Measurements from ENCODE around the gene ARHGAP15.

ARHGAP15 gene

GRCh38 chr2:143345887-143346787 lies 216.9 kb downstream of the ARHGAP15 start:
- Histone ChIP-seq H3K27me3 (ENCODE audit: control insufficient read depth, insufficient read depth, low read length) (no peaks in the 10 kb centered on the region), H3K27ac (ENCODE audit: low read depth, low read length) (no peak overlapping the region), H3K9me3 (ENCODE audit: control insufficient read depth, insufficient read depth, low read length) (no peaks in the 10 kb centered on the region), H3K4me1 (ENCODE audit: control insufficient read depth, insufficient read depth, low read length) (peaks cover 45% of the 10 kb centered on the region), H3K9ac (ENCODE audit: low read depth, low read length) (no peak overlapping the region), H3K4me3 (ENCODE audit: low read depth, low read length) (no peak overlapping the region), H3K36me3 (ENCODE audit: control insufficient read depth, insufficient read depth, low read length) (no peaks in the 10 kb centered on the region)

- H3K9ac ChIP-seq (ENCODE audit: low read depth, low read length) = no peak overlapping the region
- peaks cover 45% of the 10 kb centered on the region for H3K4me1 ChIP-seq (ENCODE audit: control insufficient read depth, insufficient read depth, low read length)
- no peaks in the 10 kb centered on the region for H3K27me3 ChIP-seq (ENCODE audit: control insufficient read depth, insufficient read depth, low read length)
- no peak overlapping the region for H3K4me3 ChIP-seq (ENCODE audit: low read depth, low read length)
- H3K36me3 ChIP-seq (ENCODE audit: control insufficient read depth, insufficient read depth, low read length) = no peaks in the 10 kb centered on the region
- no peak overlapping the region for H3K27ac ChIP-seq (ENCODE audit: low read depth, low read length)
- H3K9me3 ChIP-seq (ENCODE audit: control insufficient read depth, insufficient read depth, low read length) = no peaks in the 10 kb centered on the region
Observed at GRCh38 chr2:143347271-143347695, 218.1 kb downstream of the ARHGAP15 start.

DNA sequence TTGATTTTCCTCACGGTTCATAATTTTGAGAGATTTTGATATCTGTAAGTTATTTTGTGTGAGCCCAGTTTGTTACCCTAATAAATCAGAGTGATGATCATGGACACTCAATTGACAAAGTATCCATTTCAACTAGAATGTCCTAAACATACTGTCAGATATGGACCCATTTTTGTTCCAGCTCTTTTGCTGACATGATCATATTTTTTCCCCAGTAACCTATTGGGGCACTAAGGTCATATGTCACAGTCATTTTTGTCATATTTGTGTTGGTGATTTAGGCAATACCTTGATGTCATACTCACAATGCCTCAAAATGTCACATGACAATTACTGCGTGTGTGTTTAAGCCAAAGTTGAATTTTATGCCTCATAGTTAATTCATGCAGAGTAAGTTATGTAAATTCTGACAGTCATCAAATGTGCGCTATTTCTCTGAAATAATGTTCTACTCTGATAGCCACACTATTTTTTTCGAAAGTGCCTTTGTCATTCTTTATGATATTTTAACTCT lies 218.7 kb downstream of the ARHGAP15 start:
- H3K27me3 ChIP-seq (ENCODE audit: control insufficient read depth, insufficient read depth, low read length) = no peaks in the 10 kb centered on the region
- H3K4me1 ChIP-seq (ENCODE audit: control insufficient read depth, insufficient read depth, low read length) = peaks cover 44% of the 10 kb centered on the region
- H3K27ac ChIP-seq (ENCODE audit: low read depth, low read length) = no peak overlapping the region
- H3K9ac ChIP-seq (ENCODE audit: low read depth, low read length) = no peak overlapping the region
- no peaks in the 10 kb centered on the region for H3K9me3 ChIP-seq (ENCODE audit: control insufficient read depth, insufficient read depth, low read length)
- no peak overlapping the region for H3K4me3 ChIP-seq (ENCODE audit: low read depth, low read length)
- H3K36me3 ChIP-seq (ENCODE audit: control insufficient read depth, insufficient read depth, low read length) = no peaks in the 10 kb centered on the region

DNA sequence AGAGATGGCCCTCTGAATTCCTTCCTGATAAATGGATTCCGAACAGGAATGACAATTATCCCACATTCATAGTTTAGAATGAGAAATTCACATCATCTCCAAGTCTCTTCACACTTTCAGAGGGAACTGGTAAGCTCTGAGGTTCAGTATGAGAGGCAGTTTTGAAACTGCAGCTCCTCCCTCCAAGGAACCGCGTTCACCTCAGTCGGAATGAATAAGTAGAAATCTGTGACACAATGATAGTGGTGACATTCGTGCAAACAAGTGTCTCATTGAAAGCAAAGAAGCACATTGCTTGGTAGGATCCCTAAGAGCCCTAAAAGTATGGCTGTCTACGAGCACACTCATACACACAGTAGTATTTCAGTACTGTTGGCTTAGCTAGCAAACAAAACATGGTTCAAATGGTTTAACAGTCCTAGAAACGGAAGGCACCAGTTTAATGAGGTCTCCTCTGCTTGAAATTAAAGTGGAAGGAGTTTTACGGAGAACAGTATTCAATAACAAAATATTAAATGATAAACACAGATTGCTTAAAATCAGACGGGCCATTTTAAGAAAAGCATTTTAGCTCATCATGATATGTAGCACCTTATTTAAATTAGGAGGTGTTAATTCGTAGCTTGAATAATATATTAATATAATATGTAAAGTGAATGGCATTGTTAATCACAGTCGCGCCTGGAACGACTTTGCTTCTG lies 225.0 kb downstream of the ARHGAP15 start:
- Histone ChIP-seq H3K27me3 (ENCODE audit: control insufficient read depth, insufficient read depth, low read length) (no peaks in the 10 kb centered on the region), H3K4me3 (ENCODE audit: low read depth, low read length) (no peak overlapping the region), H3K9ac (ENCODE audit: low read depth, low read length) (no peak overlapping the region), H3K36me3 (ENCODE audit: control insufficient read depth, insufficient read depth, low read length) (no peaks in the 10 kb centered on the region), H3K27ac (ENCODE audit: low read depth, low read length) (no peak overlapping the region), H3K9me3 (ENCODE audit: control insufficient read depth, insufficient read depth, low read length) (no peaks in the 10 kb centered on the region), H3K4me1 (ENCODE audit: control insufficient read depth, insufficient read depth, low read length) (peaks cover 10% of the 10 kb centered on the region)

DNA sequence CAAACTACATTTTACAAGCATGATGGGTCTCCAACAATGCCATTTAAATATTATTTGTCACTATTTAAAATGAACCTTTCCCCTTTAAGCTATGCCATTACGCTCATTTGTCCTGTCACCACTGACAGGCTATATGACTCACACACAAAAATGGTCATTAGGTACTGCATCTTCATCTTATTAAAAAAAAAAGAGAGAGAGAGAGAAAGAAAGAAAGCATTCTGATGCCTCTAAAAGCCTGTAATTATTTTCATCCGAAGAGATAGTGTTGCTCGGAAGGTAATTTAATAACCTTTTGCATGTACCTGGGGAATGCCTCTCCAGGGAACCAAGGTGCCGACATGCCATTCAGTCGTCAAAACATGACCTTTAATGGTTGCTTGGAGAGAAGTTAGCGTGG lies 226.7 kb downstream of the ARHGAP15 start:
- no peaks in the 10 kb centered on the region for H3K27me3 ChIP-seq (ENCODE audit: control insufficient read depth, insufficient read depth, low read length)
- H3K4me1 ChIP-seq (ENCODE audit: control insufficient read depth, insufficient read depth, low read length) = peaks cover 9% of the 10 kb centered on the region; the same call in 1 of the 2 replicates
- no peaks in the 10 kb centered on the region for H3K36me3 ChIP-seq (ENCODE audit: control insufficient read depth, insufficient read depth, low read length)
- H3K27ac ChIP-seq (ENCODE audit: low read depth, low read length) = no peak overlapping the region
- H3K4me3 ChIP-seq (ENCODE audit: low read depth, low read length) = no peak overlapping the region
- H3K9ac ChIP-seq (ENCODE audit: low read depth, low read length) = no peak overlapping the region
- H3K9me3 ChIP-seq (ENCODE audit: control insufficient read depth, insufficient read depth, low read length) = no peaks in the 10 kb centered on the region

DNA sequence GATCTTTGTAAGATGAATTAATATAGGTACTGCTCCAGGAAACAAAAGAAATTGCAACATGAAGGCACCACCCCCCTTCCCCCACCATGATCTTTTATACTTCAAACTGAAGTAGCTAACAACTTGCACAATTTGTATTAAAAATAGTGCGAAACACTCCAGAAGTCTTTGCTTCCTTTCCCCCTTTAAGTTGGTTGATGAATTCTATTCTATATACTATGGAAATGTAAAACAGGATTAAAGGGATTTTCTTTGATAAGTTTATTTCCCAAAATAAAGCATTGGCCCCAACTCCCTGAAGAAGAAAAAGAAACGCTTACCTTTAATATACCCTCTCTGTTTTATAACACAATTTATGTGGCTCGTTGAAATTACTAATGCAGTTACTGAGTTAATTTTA lies 227.1 kb downstream of the ARHGAP15 start:
- H3K9ac ChIP-seq (ENCODE audit: low read depth, low read length) = no peak overlapping the region
- peaks cover 9% of the 10 kb centered on the region; the same call in 1 of the 2 replicates for H3K4me1 ChIP-seq (ENCODE audit: control insufficient read depth, insufficient read depth, low read length)
- no peaks in the 10 kb centered on the region for H3K36me3 ChIP-seq (ENCODE audit: control insufficient read depth, insufficient read depth, low read length)
- H3K27me3 ChIP-seq (ENCODE audit: control insufficient read depth, insufficient read depth, low read length) = no peaks in the 10 kb centered on the region
- H3K27ac ChIP-seq (ENCODE audit: low read depth, low read length) = no peak overlapping the region
- H3K4me3 ChIP-seq (ENCODE audit: low read depth, low read length) = no peak overlapping the region
- no peaks in the 10 kb centered on the region for H3K9me3 ChIP-seq (ENCODE audit: control insufficient read depth, insufficient read depth, low read length)

GRCh38 chr2:143356736-143357446 lies 227.7 kb downstream of the ARHGAP15 start:
- no peaks in the 10 kb centered on the region for H3K27me3 ChIP-seq (ENCODE audit: control insufficient read depth, insufficient read depth, low read length)
- no peaks in the 10 kb centered on the region for H3K36me3 ChIP-seq (ENCODE audit: control insufficient read depth, insufficient read depth, low read length)
- H3K27ac ChIP-seq (ENCODE audit: low read depth, low read length) = no peak overlapping the region
- H3K4me3 ChIP-seq (ENCODE audit: low read depth, low read length) = no peak overlapping the region
- H3K9ac ChIP-seq (ENCODE audit: low read depth, low read length) = no peak overlapping the region
- H3K9me3 ChIP-seq (ENCODE audit: control insufficient read depth, insufficient read depth, low read length) = no peaks in the 10 kb centered on the region
- H3K4me1 ChIP-seq (ENCODE audit: control insufficient read depth, insufficient read depth, low read length) = peaks cover 9% of the 10 kb centered on the region; the same call in 1 of the 2 replicates

- Histone ChIP-seq H3K27ac (ENCODE audit: low read depth, low read length) (no peak overlapping the region), H3K36me3 (ENCODE audit: control insufficient read depth, insufficient read depth, low read length) (no peaks in the 10 kb centered on the region), H3K9me3 (ENCODE audit: control insufficient read depth, insufficient read depth, low read length) (no peaks in the 10 kb centered on the region), H3K27me3 (ENCODE audit: control insufficient read depth, insufficient read depth, low read length) (no peaks in the 10 kb centered on the region), H3K9ac (ENCODE audit: low read depth, low read length) (no peak overlapping the region), H3K4me3 (ENCODE audit: low read depth, low read length) (no peak overlapping the region), H3K4me1 (ENCODE audit: control insufficient read depth, insufficient read depth, low read length) (peaks cover 9% of the 10 kb centered on the region; the same call in 1 of the 2 replicates)
Observed at GRCh38 chr2:143357966-143358365, 228.7 kb downstream of the ARHGAP15 start.

- H3K27me3 ChIP-seq (ENCODE audit: control insufficient read depth, insufficient read depth, low read length) = no peaks in the 10 kb centered on the region
- H3K9me3 ChIP-seq (ENCODE audit: control insufficient read depth, insufficient read depth, low read length) = no peaks in the 10 kb centered on the region
- H3K27ac ChIP-seq (ENCODE audit: low read depth, low read length) = no peak overlapping the region
- no peak overlapping the region for H3K9ac ChIP-seq (ENCODE audit: low read depth, low read length)
- H3K4me3 ChIP-seq (ENCODE audit: low read depth, low read length) = no peak overlapping the region
- H3K36me3 ChIP-seq (ENCODE audit: control insufficient read depth, insufficient read depth, low read length) = no peaks in the 10 kb centered on the region
- H3K4me1 ChIP-seq (ENCODE audit: control insufficient read depth, insufficient read depth, low read length) = peaks cover 7% of the 10 kb centered on the region; the same call in 1 of the 2 replicates
Observed at GRCh38 chr2:143361346-143361745, 232.1 kb downstream of the ARHGAP15 start.

GRCh38 chr2:143371616-143372015 lies 242.4 kb downstream of the ARHGAP15 start:
- no peaks in the 10 kb centered on the region for H3K4me1 ChIP-seq (ENCODE audit: control insufficient read depth, insufficient read depth, low read length)
- no peaks in the 10 kb centered on the region for H3K27me3 ChIP-seq (ENCODE audit: control insufficient read depth, insufficient read depth, low read length)
- no peak overlapping the region for H3K27ac ChIP-seq (ENCODE audit: low read depth, low read length)
- no peak overlapping the region for H3K4me3 ChIP-seq (ENCODE audit: low read depth, low read length)
- H3K36me3 ChIP-seq (ENCODE audit: control insufficient read depth, insufficient read depth, low read length) = no peaks in the 10 kb centered on the region
- H3K9me3 ChIP-seq (ENCODE audit: control insufficient read depth, insufficient read depth, low read length) = no peaks in the 10 kb centered on the region
- H3K9ac ChIP-seq (ENCODE audit: low read depth, low read length) = no peak overlapping the region
